SK-N-SH (cell line): Measurements from ENCODE around the gene PCDHA5. TPM values are rescaled to one million over a fixed set of nuclear protein-coding genes. Genes with fewer than 3 reads are reported as not detected.
"Not testable (repeated sequence)": the region's sequence is repeated elsewhere in the genome, so short reads cannot be mapped to it uniquely, and the experiment has no call there.

Experiments used
- CTCF ChIA-PET: fragments of 300-600, 350-600 bp; formaldehyde crosslinking; extraction: SDS; loops from one replicate; lab custom pipeline; 2021; lab: Yijun Ruan, JAX
- POLR2A ChIA-PET: fragments of 350-600 bp; sonication (Branson Sonifier 250); formaldehyde crosslinking; extraction: SDS; loops from one replicate; lab custom pipeline; 2020; ENCODE audit warnings: antibody characterized with exemption, inconsistent platforms; lab: Yijun Ruan, JAX
- DNase-seq: peaks from one replicate; pipeline ENCODE4 v3.0.0; 2012
- H2AFZ ChIP-seq: fragments of 200-600 bp; sonication (generic); 2 replicates; pipeline ENCODE4 v1.8.1; 2016; ENCODE audit warnings: antibody characterized with exemption, mild to moderate bottlenecking, low read depth
- H3F3A ChIP-seq: fragments of 200-600 bp; sonication (generic); replicated peaks from 2 replicates; pipeline ENCODE3; 2016; ENCODE audit warnings: antibody characterized with exemption, mild to moderate bottlenecking; ENCODE audit not compliant: insufficient read depth
- H3K27ac ChIP-seq, 2 experiments: fragments of 200-500 bp in 1 of 2; fragments of 200-600 bp in 1 of 2; sonication (Bioruptor generic) in 1 of 2; sonication (generic), shearing (Covaris generic) in 1 of 2; 2 replicates each; pipeline versions ENCODE4 v1.5.1 to v1.6.1; 2014 to 2016; ENCODE audit warnings: low read depth in 2 of 2, inconsistent platforms in 1 of 2, low read length in 1 of 2, mild to moderate bottlenecking in 1 of 2, mixed read lengths in 1 of 2
- H3K27me3 ChIP-seq: fragments of 200-600 bp; sonication (generic), shearing (Covaris generic); 2 replicates; pipeline ENCODE4 v1.6.1; 2016; ENCODE audit warnings: mixed run types; ENCODE audit not compliant: insufficient read depth
- H3K36me3 ChIP-seq, 2 experiments: fragments of 200-500 bp in 1 of 2; fragments of 200-600 bp in 1 of 2; sonication (Bioruptor generic) in 1 of 2; sonication (generic) in 1 of 2; replicated peaks in 1 of 2; 2 replicates each; pipeline versions ENCODE3 to v1.5.1; 2014 to 2016; ENCODE audit warnings: low read length in 1 of 2, mild to moderate bottlenecking in 1 of 2; ENCODE audit not compliant: insufficient read depth in 2 of 2, control insufficient read depth in 1 of 2
- H3K4me1 ChIP-seq, 2 experiments: fragments of 200-500 bp in 1 of 2; fragments of 200-600 bp in 1 of 2; sonication (Bioruptor generic) in 1 of 2; sonication (generic), shearing (Covaris generic) in 1 of 2; 2 replicates each; pipeline versions ENCODE4 v1.5.1 to v1.6.1; 2014 to 2016; ENCODE audit warnings: low read depth in 1 of 2, low read length in 1 of 2, mixed run types in 1 of 2; ENCODE audit not compliant: insufficient read depth in 2 of 2, control insufficient read depth in 1 of 2
- H3K4me2 ChIP-seq: fragments of 200-600 bp; sonication (generic), shearing (Covaris generic); 2 replicates; pipeline ENCODE4 v1.6.1; 2017; ENCODE audit warnings: mixed run types
- H3K4me3 ChIP-seq, 2 experiments: fragments of 200-500 bp in 1 of 2; fragments of 200-600 bp in 1 of 2; sonication (Bioruptor generic) in 1 of 2; sonication (generic), shearing (Covaris generic) in 1 of 2; 2 replicates each; pipeline versions ENCODE4 v1.5.1 to v1.8.1; 2014 to 2016; ENCODE audit warnings: low read depth in 2 of 2, inconsistent platforms in 1 of 2, low read length in 1 of 2, mild to moderate bottlenecking in 1 of 2, mixed read lengths in 1 of 2, moderate library complexity in 1 of 2
- H3K79me2 ChIP-seq: fragments of 200-600 bp; sonication (generic); 2 replicates; pipeline ENCODE4 v1.8.1; 2017; ENCODE audit warnings: mild to moderate bottlenecking; ENCODE audit not compliant: insufficient read depth
- H3K9ac ChIP-seq: fragments of 200-600 bp; sonication (generic); 2 replicates; pipeline ENCODE4 v1.6.1; 2017; ENCODE audit warnings: mixed run types
- H3K9me2 ChIP-seq: fragments of 200-600 bp; sonication (generic); 2 replicates; pipeline ENCODE4 v1.6.1; 2017; ENCODE audit warnings: mixed run types
- H3K9me3 ChIP-seq: fragments of 200-600 bp; sonication (generic); 2 replicates; pipeline ENCODE4 v1.6.1; 2017; ENCODE audit warnings: mixed run types, mild to moderate bottlenecking, moderate library complexity
- H4K20me1 ChIP-seq: fragments of 200-600 bp; sonication (generic); 2 replicates; pipeline ENCODE4 v1.6.1; 2017; ENCODE audit warnings: mild to moderate bottlenecking, mixed run types; ENCODE audit not compliant: insufficient read depth
- CHD2 ChIP-seq: fragments of 150-350 bp; IDR thresholded peaks from 2 replicates; pipeline ENCODE4 v1.6.1; 2018; ENCODE audit warnings: low read length; ENCODE audit not compliant: partially characterized antibody
- ELF1 ChIP-seq: IDR thresholded peaks from 2 replicates; pipeline ENCODE4 v1.4.0; 2012
- FOXM1 ChIP-seq: IDR thresholded peaks from 2 replicates; pipeline ENCODE4 v1.4.0; 2012; ENCODE audit warnings: low read depth, mild to moderate bottlenecking
- GATA2 ChIP-seq: sonication (generic); formaldehyde crosslinking; IDR thresholded peaks from 2 replicates; pipeline ENCODE4 v1.5.0; 2020; ENCODE audit warnings: mild to moderate bottlenecking, missing genetic modification reagents
- MXI1 ChIP-seq: IDR thresholded peaks from 2 replicates; pipeline ENCODE4 v1.6.1; 2012; ENCODE audit warnings: mild to moderate bottlenecking, low read depth, low read length, improper control_type of control experiment
- TAF1 ChIP-seq: IDR thresholded peaks from 2 replicates; pipeline ENCODE4 v1.6.1; 2012; ENCODE audit warnings: low read depth, mild to moderate bottlenecking, low read length, moderate library complexity, borderline replicate concordance
- TEAD4 ChIP-seq: IDR thresholded peaks from 2 replicates; pipeline ENCODE4 v1.4.0; 2012; ENCODE audit warnings: mild to moderate bottlenecking, borderline replicate concordance; ENCODE audit not compliant: insufficient read depth
- WGBS: methylation state at CpG from one replicate; pipeline ENCODE4 v1.1.6; 2017; ENCODE audit warnings: low lambda C conversion rate; 5-methylcytosine and 5-hydroxymethylcytosine counted together
- polyA plus RNA-seq, 3 experiments: library from polyadenylated mRNA; depleted of rRNA; stranded (reverse); fragments of >200 nt; gene quantifications; 2 replicates each; pipeline ENCODE4 v1.2.3, GENCODE V29; 2012
- TF ChIP-seq, protein P1 (sequence below): IDR thresholded peaks from 2 replicates; pipeline ENCODE4 v1.6.1; 2012; ENCODE audit warnings: mild to moderate bottlenecking, low read depth, low read length, moderate library complexity
- TF ChIP-seq, protein P2 (sequence below): IDR thresholded peaks from 2 replicates; pipeline ENCODE4 v1.4.0; 2012; ENCODE audit warnings: low read depth, borderline replicate concordance
- TF ChIP-seq, protein P3 (sequence below): IDR thresholded peaks from 2 replicates; pipeline ENCODE4; 2012

Gene PCDHA5
- polyA plus RNA-seq, 1 of the 3 experiments (the other 2 are of a cell fraction): 0.02 TPM

DNA sequence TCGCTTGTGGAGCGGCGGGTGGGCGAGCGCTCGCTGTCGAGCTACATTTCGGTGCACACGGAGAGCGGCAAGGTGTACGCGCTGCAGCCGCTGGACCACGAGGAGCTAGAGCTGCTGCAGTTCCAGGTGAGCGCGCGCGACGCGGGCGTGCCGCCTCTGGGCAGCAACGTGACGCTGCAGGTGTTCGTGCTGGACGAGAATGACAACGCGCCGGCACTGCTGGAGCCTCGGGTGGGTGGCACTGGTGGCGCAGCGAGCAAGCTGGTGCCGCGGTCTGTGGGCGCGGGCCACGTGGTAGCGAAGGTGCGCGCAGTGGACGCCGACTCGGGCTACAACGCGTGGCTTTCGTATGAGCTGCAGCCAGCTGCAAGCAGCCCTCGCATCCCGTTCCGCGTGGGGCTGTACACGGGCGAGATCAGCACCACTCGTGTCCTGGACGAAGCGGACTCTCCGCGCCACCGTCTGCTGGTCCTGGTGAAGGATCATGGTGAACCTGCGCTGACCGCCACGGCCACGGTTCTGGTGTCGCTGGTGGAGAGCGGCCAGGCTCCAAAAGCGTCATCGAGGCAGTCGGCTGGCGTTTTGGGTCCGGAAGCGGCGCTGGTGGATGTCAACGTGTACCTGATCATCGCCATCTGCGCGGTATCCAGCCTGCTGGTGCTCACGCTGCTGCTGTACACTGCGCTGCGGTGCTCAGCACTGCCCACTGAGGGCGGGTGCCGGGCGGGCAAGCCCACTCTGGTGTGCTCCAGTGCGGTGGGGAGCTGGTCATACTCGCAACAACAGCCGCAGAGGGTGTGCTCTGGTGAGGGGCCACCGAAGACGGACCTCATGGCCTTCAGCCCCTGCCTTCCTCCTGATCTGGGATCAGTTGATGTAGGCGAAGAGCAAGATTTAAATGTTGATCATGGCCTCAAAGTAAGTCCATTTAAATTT lies 21.7 kb downstream of the PCDHA5 start:
- H3K36me3 ChIP-seq: no peaks in the 10 kb centered on the region
- H3K9ac ChIP-seq: no peak overlapping the region
- H3K4me1 ChIP-seq: no peaks in the 10 kb centered on the region
- H3K9me3 ChIP-seq: no peaks in the 10 kb centered on the region
- no peak overlapping the region for H2AFZ ChIP-seq
- no peaks in the 10 kb centered on the region for H3K27me3 ChIP-seq
- H3F3A ChIP-seq: no peaks in the 10 kb centered on the region
- TF ChIP-seq GATA2 (CRISPR knock-in tag) (no peak), TEAD4 (no peak), FOXM1 (no peak), CHD2 (no peak), ELF1 (no peak), TAF1 (no peak), MXI1 (no peak)
- TF ChIP-seq, protein P1, sequence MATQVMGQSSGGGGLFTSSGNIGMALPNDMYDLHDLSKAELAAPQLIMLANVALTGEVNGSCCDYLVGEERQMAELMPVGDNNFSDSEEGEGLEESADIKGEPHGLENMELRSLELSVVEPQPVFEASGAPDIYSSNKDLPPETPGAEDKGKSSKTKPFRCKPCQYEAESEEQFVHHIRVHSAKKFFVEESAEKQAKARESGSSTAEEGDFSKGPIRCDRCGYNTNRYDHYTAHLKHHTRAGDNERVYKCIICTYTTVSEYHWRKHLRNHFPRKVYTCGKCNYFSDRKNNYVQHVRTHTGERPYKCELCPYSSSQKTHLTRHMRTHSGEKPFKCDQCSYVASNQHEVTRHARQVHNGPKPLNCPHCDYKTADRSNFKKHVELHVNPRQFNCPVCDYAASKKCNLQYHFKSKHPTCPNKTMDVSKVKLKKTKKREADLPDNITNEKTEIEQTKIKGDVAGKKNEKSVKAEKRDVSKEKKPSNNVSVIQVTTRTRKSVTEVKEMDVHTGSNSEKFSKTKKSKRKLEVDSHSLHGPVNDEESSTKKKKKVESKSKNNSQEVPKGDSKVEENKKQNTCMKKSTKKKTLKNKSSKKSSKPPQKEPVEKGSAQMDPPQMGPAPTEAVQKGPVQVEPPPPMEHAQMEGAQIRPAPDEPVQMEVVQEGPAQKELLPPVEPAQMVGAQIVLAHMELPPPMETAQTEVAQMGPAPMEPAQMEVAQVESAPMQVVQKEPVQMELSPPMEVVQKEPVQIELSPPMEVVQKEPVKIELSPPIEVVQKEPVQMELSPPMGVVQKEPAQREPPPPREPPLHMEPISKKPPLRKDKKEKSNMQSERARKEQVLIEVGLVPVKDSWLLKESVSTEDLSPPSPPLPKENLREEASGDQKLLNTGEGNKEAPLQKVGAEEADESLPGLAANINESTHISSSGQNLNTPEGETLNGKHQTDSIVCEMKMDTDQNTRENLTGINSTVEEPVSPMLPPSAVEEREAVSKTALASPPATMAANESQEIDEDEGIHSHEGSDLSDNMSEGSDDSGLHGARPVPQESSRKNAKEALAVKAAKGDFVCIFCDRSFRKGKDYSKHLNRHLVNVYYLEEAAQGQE: no peak
- TF ChIP-seq, protein P2, sequence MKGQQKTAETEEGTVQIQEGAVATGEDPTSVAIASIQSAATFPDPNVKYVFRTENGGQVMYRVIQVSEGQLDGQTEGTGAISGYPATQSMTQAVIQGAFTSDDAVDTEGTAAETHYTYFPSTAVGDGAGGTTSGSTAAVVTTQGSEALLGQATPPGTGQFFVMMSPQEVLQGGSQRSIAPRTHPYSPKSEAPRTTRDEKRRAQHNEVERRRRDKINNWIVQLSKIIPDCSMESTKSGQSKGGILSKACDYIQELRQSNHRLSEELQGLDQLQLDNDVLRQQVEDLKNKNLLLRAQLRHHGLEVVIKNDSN: no peak
- TF ChIP-seq, protein P3, sequence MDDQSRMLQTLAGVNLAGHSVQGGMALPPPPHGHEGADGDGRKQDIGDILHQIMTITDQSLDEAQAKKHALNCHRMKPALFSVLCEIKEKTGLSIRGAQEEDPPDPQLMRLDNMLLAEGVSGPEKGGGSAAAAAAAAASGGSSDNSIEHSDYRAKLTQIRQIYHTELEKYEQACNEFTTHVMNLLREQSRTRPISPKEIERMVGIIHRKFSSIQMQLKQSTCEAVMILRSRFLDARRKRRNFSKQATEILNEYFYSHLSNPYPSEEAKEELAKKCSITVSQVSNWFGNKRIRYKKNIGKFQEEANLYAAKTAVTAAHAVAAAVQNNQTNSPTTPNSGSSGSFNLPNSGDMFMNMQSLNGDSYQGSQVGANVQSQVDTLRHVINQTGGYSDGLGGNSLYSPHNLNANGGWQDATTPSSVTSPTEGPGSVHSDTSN: no peak
- no peak overlapping the region for H3K4me3 ChIP-seq
- no peaks in the 10 kb centered on the region for H3K79me2 ChIP-seq
- WGBS: 91% methylated on average over 18 of the region's 87 CpGs
- no peak for DNase-seq
- H3K9me2 ChIP-seq: no peaks in the 10 kb centered on the region
- POLR2A ChIA-PET: no interaction called here
- H3K27ac ChIP-seq: no peak overlapping the region
- H3K4me2 ChIP-seq: no peak overlapping the region
- CTCF ChIA-PET: interaction anchor here (0.8 to 4.9 kb wide), 6 partner anchors 19 to 307 kb away, joined by 3 to 189 read pairs (median 18); partner anchors contain the start of genes PCDHA1, PCDHA4 and PCDHB6
- no peaks in the 10 kb centered on the region for H4K20me1 ChIP-seq

DNA sequence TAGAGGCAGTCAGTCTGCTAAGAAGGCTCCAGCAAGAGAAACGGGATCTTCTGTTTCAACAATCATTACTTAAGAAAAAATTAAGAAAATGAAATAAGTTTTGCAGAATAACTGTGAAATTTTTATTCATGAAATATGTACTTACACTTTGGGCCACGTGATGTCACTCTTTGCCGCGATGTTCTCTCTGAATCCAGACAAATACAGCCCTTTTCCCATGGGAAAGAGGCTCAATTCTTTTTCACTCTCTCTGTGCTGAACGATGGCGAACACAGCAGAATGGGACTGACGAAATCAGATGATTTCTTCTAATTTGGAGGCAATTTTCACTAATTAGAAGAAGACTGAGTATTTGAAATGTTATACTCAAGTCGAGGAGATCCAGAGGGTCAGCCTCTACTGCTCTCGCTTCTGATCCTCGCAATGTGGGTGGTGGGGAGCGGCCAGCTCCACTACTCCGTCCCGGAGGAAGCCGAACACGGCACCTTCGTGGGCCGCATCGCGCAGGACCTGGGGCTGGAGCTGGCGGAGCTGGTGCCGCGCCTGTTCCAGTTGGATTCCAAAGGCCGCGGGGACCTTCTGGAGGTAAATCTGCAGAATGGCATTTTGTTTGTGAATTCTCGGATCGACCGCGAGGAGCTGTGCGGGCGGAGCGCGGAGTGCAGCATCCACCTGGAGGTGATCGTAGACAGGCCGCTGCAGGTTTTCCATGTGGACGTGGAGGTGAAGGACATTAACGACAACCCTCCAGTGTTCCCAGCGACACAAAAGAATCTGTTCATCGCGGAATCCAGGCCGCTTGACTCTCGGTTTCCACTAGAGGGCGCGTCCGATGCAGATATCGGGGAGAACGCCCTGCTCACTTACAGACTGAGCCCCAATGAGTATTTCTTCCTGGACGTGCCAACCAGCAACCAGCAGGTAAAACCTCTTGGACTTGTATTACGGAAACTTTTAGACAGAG lies 27.0 kb downstream of the PCDHA5 start, which contains the start of gene PCDHA9:
PCDHA9 (plus strand) TSS at position 244 of the 964 bp plus-strand sequence; CDS start at position 358, 114 bp downstream.
- H3F3A ChIP-seq, H3K27ac ChIP-seq, H4K20me1 ChIP-seq, H3K4me3 ChIP-seq, H3K79me2 ChIP-seq, H3K36me3 ChIP-seq, H3K4me1 ChIP-seq, DNase-seq, H3K4me2 ChIP-seq, H3K9me2 ChIP-seq, H3K27me3 ChIP-seq, POLR2A ChIA-PET, CTCF ChIA-PET, H3K9ac ChIP-seq, H2AFZ ChIP-seq, H3K9me3 ChIP-seq: not testable (repeated sequence)
- 75% methylated on average over 33 of the region's 48 CpGs for WGBS

DNA sequence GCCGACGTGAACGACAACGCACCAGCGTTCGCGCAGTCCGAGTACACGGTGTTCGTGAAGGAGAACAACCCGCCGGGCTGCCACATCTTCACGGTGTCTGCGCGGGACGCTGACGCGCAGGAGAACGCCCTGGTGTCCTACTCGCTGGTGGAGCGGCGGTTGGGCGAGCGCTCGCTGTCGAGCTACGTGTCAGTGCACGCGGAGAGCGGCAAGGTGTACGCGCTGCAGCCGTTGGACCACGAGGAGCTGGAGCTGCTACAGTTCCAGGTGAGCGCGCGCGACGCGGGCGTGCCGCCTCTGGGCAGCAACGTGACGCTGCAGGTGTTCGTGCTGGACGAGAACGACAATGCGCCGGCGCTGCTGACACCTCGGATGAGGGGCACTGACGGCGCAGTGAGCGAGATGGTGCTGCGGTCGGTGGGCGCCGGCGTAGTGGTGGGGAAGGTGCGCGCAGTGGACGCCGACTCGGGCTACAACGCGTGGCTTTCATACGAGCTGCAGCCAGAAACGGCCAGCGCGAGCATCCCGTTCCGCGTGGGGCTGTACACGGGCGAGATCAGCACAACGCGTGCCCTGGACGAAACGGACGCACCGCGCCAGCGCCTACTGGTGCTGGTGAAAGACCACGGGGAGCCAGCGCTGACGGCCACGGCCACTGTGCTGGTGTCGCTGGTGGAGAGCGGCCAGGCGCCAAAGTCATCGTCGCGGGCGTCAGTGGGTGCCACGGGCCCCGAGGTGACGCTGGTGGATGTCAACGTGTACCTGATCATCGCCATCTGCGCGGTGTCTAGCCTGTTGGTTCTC lies 28.6 kb downstream of the PCDHA5 start:
- POLR2A ChIA-PET, CTCF ChIA-PET: not testable (repeated sequence)
- WGBS: 94% methylated on average over 51 of the region's 101 CpGs

More for the DNA sequence above, 28.6 kb downstream of the PCDHA5 start:
- not testable (repeated sequence) for H3F3A ChIP-seq, H3K9ac ChIP-seq, DNase-seq, H3K79me2 ChIP-seq, H3K4me1 ChIP-seq, H3K9me3 ChIP-seq, H2AFZ ChIP-seq, H4K20me1 ChIP-seq, H3K27ac ChIP-seq, H3K4me2 ChIP-seq, H3K27me3 ChIP-seq, H3K4me3 ChIP-seq, H3K36me3 ChIP-seq, H3K9me2 ChIP-seq
